ENCODE data around the gene HELZ.
"Not testable (repeated sequence)": the region's sequence is repeated elsewhere in the genome, so short reads cannot be mapped to it uniquely, and the experiment has no call there.

Gene HELZ

DNA sequence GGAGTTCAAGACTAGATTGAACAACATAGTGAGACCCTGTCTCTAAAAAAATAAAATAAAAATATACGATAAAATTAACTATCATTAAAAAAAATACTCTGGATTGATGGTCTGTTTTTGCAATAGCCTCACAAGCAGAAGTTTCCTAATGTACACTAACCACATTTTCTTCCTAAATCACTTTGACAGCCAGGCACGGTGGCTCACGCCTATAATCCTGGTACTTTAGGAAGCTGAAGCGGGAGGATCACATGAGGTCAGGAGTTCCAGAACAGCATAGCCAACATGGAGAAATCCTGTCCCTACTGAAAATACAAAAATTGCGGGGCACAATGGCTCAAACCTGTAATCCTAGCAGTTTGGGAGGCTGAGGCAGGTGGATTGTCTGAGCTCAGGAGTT lies 64.7 kb downstream of the HELZ start:
- DNase-seq: no peak

DNA sequence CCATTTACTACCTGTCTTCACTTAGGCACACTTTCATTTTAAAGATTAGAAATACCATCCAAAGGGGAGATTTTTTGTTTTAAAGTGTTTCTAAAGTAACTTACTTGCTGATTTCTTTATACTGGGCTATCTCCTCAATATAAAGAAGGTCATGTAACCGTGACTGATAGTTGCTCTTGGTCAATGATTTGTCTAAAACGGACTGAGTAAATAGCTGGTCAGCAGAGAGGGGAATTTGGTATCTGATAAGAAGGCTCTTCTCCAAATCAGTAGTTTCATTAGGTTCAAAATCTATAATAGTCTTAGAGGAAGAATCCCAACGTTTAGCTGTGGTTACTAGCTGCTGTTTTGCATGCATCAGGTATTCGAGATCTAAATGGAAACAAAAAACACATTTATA lies 66.4 kb downstream of the HELZ start:
- DNase-seq: no peak

DNA sequence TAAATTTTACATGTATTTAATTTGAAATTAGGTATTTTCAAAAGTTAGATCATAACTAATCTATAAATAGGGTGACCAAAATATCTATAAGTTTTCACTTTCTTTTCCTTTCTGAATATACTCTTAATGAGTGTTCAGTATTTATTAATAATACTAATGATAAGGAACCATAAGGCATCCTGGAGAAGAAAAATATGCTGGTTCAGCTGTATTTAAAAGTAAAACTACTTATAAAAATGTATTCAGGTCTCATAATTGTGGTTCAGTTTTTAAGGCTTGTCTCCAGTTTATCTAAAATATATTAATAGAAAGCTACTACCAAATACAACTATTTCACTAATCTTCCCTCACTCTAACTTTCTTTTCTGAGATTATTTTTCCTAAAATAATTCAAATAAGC lies 67.3 kb downstream of the HELZ start:
- no peak for DNase-seq

DNA sequence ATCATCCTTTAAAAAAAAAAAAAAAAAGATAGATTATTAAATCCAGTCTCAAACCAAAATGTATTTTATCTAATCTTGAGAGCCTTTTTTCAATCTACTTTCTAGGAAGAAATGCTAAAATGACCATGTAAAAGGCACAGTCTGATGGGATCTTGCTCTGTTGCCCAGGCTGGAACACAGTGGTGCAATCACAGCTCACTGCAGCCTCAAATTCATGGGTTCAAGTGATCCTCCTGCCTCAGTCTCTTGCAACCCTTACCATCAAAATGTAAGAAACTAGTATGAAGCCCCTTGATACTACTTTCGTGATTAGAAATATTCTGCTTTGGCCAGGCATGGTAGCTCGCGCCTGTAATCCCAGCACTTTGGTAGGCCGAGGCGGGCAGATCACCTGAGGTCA lies 70.8 kb downstream of the HELZ start:
- DNase-seq: no peak

DNA sequence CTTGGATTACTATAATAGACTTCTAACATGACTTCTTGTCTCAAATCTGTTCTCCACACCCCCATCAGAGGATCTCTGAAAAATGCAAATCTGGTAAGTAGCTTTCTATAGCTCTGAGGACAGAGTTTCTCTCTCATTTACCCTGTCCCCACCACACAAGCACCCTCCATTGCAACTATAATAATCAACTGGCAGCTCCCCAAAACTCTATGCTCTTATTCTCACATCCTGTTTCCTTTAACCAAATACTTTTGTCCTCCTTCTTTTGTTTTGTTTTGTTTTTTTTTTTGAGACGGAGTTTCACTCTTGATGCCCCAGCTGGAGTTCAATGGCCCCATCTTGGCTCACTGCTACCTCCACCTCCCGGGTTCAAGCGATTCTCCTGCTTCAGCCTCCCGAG lies 73.4 kb downstream of the HELZ start:
- no peak for DNase-seq

DNA sequence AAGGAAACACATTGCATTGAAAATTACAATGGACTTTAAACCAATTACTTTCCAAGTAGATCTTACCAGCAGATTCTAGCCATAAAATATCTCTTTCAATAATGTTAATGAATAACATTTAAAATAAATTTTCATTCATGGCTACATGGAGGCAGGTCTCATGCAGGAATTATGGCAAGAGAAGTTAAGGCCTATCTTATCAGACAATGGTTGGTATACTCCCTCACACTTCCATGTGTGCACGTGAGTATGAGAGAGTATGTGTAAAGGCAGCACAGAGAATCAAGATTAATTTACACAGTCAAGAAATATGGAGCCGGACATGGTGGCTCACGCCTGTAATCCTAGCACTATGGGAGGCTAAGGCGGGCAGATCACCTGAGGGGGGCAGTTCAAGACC lies 76.5 kb downstream of the HELZ start:
- DNase-seq: no peak

DNA sequence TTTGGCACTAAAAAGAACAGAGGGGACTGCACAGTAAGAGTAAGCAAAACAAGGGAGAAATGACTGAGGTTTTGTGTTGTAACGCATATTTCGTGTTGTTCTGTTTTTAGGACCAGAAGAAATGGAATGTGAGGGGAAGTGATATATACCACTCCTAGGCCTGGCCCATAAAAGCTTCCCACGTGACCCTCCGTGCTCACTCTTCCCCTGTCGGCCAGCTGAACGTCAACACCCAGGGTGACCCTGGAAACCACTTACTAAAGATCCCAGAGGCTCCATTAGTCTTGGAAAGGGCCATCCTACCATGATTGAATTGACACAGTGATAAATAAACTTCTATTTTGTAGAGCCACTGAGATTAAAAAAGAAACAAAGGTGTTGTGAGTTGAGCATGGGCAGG lies 79.8 kb downstream of the HELZ start:
- no peak for DNase-seq

DNA sequence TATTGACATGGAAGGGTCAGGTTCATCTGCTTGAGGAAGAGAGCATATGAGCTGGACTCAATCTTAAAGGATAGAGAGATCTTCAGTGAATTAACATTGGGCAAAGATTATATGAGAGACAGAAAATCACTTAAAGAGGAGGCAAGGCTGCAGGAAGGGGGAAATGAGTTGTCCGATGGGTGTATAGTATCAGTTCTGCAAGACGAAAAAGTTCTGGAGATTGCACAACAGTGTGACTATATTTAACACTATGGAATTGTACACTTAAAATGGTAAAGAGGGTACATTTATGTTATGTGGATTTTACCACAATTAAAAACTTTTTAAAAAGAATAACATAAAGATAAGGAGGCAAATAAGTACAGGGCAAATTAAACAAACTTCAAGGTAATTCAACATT lies 80.7 kb downstream of the HELZ start:
- no peak for DNase-seq

DNA sequence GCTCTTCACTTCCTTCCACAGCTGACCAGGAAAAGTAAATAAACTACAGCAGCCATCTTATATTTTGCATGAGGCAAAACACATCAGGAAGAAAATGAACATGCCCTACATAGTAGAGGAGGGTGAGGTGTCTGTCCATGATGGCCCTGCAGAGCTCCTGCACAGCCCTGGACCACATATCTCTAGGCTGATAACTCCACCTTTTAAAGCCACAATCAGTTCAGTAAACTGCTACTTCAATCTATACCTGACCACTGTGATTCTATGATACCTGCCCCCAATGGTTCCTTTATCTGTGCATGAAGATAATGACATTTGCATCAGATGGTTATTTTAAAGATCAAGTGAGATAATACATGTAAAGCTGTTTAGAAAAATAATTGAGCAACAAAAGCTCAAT lies 82.2 kb downstream of the HELZ start:
- DNase-seq: no peak

DNA sequence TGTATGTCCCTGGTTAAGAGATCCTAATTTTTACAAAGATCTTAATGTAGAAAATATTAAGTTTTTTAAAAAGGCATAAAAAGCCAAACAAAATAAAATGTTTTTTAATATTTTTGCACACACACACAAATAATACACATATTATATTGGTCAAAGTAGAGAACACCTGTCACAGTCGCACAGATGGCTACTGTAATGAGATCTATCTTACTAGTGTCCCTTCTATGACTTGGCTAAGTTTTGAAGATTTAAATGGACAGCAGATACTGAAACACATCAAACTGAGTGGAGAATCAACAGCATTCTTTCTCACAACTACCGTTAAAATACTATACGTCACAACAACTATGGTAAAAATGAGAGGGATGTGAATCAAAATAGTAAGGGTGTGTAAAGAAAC lies 83.4 kb downstream of the HELZ start:
- no peak for DNase-seq

DNA sequence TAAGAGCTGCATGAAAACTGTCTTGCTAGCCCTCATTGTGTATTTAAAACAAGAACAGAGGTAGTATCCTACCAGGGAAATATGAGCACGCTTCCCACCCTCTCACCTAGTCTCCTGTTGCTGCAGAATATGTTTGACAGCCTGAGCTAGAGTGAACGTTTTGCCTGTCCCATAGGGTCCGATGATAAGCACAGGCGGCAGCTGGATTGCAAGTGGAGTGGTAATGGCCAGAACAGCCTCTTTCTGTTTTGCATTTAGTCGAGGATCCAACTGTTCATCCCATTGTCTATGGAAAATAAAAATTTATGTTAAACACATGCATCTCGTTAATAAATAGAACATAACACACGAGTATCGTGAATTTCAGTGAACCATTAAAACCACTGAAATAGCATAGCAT lies 84.2 kb downstream of the HELZ start:
- no peak for DNase-seq

DNA sequence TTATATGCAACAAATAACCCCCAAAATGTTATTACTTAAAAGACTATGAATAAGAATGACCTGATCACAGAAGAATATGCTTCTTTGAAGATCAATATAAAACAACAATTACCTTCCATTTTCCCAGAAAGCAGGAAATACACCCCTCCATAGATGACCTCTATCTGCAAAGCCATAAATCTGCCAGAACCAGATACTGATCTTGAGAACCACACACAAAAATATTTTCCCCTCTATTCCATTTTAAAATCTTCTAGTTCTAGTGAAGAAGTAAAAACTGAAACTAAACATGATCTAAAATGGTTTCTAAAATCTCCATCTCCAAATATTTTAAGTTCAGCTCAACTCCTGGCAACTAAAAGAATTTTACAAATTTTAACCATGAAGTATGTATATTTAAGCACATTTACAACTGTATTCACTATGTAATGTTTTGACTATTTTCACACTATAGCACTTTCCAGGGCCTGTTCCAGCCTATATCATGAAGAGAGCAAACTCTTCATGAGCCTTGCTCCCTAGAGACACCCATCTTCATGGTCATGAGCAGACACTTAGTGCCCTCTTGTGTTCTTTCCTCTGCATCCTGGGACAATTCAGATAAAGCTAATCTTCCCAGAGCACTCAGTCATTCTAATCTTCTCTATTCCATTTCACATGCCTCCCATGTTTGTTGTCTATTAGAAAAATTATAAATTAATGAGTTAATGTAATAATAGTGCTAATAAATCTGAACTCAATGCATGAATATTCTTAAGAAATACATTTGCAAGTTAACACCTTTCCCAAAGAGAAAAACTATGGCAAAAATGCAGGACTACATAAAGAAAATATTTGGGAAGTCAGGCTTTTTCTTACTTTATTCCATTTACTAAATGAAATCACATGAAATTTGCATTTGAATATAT lies 87.0 kb downstream of the HELZ start:
- peak; percentile 35 for DNase-seq

DNA sequence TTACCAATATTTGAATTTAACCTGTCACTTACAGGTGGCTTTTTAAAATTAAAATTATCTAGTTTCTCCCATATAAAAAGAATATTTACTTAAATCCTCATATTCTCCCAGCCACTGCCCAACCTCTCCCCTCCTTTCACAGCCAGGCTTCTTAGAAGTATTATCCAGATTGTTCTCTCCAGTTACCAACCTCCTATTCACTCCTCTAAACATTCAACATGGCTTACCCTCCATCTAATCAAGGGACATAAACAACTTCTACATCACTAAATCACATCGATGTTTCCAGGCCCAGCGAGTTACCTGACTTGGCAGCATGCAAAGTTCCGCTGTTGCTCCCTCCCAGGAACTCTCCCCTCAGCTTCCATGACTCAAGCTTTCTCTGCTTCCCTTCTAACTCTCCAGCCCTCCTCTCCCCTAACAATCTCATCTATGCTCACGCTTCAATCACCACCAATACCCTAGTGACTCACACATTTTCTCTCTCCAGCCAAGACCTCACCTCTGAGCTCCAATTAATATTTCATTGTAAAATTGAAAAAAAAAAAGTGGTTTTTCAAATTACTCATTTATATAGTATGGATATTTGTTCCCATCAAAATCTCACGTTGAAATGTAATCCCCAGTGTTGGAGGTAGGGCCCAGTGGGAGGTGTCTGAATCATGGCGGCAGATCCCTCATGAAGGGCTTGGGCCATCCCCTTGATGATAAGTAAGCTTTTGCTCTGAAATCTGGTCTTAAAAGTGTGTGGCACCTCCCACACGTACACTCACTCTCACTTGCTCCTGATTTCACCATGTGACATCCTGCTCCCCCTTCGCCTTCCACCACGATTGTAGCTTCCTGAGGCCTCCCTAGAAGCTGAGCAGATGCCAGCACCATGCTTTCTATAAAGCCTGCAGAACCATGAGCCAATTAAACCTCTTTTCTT lies 88.5 kb downstream of the HELZ start:
- DNase-seq: no peak

DNA sequence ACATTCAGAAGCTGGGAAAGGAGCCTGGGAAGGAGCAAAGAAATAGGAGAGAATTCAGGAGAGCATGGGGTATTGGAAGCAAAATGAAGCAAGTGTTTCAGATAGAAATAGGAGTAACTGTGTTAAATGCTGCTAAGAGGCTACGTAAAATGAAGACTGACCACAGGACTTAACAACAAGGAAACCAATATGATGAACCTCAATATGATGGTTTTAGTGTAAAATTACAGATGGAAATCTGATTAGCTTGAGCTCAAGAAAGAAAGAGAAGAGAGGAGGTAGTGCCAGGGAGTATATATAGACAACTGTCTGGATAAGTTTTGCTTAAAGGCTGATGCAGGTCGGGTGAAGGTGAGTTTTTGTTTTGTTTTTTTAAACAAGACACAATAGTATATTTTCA lies 92.2 kb downstream of the HELZ start:
- DNase-seq: no peak

DNA sequence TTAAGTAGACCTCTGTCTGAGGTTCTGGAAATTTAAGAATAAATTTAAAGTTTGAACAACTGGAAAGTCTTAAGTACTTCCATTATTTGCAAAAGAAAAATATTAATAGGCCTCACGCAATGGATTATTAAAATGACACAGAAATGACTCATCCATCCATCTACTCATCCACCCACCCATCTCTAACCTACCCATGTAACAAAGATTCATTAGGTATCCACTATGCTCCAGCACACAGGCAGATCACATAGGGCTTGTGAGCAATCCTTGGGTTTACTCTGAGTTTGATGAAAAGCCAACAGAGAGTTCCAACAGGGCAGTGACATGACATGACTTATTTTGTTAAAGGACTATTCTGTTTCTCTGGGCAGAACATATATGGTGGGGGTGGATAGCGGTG lies 93.3 kb downstream of the HELZ start:
- no peak for DNase-seq

DNA sequence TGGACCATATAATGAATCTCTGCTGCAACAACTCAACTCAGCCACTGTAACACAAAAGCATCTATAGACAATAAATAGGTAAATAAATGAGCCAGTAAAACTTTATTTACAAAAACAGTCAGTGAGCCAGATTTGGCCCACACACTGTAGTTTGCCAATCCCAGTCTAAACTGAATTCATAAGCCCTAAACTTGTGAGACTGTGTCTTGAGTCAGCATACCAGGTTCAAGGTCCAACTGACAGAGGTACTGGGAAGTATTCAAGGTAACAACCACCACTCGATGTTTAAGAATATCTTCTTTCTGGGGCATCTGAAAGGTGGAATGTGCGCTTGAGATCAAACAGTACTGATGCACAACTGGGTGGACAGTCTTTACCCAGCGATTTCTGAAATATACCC lies 94.2 kb downstream of the HELZ start:
- DNase-seq: no peak

DNA sequence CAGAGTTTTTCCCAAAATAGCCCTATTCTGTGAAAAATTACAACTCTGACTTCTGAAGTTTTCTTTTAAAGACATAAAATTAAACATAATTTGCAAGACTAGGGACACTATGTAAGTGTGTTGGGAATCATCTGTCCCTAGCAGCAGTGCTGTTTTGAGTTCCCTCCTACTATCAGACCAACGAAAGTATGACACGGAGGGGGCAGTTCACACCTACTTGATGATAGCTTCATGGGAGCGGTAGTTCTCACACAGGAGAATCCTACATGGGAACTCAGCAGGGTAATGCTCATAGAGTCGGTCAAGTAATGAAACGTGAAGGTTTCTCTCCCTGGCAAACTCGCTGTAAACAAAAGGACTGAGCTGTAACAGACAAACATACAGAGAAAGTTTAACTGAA lies 96.6 kb downstream of the HELZ start:
- DNase-seq: no peak

DNA sequence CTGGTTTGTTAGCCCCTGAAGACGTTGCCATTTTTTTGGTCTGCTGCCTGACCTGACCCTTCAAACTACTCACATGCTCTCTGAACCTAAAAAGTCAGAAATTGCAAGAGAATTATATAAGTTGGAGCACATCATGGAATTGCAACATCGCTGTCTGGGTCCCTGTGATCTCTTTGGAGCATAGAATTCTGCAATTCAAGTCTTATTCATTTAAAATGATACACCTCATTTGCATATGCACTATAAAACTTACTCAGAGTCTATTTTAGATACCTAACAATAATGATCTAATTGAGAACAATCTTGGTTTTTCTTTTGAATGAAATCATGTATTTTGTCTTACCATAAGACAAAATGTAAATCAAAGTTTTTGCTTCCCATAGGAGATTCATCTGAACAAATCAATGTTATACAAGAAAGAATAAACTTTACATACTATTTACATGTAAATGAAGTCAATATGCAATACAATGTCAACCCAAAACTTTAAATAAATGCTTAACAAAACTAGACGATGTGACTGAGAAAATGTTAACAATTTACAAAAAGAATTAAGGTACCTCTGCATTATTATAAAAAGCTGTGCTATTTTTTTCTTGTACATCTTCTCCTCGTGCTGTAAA lies 99.7 kb downstream of the HELZ start:
- no peak for DNase-seq

DNA sequence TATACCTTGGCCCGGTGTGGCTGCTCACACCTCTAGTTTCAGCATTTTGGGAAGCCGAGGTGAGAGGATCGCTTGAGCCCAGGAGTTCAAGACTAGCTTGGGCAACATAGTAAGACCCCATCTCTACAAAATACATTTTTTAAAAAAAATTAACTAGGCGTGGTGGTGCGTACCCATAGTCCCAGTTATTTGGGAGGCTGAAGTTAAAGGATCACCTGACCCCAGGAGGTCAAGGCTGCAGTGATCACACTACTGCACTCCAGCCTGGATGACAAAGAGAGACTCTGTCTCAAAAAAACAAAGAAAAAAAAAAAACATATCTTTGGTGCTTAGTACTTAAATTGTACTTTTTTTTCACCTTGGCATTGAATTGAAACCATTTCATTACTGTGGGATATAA lies 101.7 kb downstream of the HELZ start:
- no peak for DNase-seq

DNA sequence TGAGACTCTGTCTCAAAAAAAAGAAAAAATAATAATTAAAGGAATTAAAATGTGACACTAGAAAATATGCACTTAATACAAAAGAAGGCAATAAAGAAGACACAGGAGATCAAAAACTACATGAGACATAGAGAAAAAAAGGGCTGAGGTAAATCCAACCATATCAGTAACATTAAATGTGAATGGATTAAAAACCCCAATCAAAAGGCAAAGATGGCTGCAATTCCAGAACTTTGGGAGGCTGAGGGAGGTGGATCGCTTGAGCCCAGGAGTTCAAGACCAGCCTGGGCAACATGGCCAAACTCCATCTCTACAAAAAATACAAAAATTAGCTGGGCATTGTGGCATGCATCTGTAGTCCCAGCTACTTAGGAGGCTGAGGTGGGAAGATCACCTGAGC lies 103.0 kb downstream of the HELZ start:
- DNase-seq: not testable (repeated sequence)

DNA sequence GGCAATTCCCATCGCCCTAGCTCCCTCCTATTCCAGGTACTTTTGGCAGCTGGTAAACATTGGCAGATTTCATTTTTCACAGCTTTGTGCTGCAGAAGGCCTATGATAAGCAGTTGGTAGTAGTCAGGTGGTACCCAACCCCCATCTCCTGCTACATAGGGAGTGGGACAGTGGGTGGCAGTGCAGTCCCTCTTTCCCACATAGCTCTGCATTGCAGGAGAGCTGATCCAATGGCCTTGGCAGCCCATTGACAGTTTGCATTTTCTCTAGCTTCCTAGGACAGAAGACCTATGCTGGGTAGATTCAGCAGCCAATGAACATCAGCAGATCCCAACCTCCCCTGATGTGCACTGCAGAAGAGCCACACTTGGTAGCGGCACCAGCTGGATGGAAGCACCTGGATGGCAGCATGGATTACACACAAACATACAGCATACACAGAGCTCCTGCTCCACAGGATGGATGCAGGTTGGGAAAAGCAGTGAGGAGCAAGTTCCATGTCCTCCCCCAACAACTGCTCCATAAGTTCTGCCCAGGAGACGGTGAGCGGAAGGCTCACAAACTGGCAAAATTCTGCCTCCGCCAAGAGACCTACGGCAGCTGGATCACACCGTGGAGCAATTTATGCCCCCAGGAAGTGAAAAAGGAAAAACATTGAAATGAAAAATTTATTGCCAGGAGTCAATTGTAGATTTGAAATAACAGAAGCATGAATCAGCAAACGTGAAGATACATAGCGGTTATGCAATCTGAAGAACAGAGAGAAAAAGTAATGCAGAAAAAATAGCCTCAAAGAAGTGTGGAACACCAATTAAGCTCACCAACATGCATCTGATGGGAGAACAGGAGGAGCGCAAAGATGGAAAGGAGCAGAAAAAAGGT lies 105.0 kb downstream of the HELZ start:
- DNase-seq: no peak

DNA sequence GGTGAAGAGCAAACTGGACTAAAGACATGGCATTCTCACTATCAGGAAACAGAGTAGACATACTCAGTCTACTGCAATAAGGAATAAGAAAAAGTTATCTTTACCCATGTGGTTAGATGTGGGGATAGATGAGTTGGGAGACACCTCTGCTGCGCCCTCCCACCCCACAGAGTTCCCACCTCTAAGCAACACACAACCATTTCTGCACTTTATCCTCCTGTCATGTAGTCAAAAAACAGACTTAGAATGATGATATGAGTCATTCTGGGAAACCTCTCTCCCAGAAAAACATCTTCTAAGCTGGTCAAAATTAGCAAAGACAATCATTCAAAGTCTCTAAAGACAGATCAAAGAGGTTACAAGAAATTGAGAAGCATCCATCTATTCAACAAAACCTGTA lies 105.7 kb downstream of the HELZ start:
- no peak for DNase-seq

DNA sequence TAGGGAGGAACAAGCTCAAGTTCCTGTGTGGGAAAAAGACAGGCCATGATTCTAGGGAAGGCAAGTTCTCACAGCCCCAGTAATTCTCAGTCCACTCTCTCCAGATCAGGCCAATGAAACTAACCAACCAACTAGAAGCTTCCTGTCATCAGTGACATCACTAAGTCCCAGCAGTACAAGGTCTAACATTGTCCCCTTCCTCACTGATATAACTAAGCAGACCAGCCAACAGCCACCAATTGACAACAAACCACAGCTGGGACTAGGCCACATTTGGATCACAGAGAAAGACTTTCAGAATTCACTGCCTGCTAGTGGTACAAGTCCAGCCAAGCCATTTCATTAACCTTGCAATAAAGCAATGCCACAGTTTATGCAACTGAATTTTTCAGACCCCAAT lies 106.6 kb downstream of the HELZ start:
- no peak for DNase-seq

All from NCI-H345 (cell line).